K562 (cell line): ENCODE results near the gene YBX1. TPM values are rescaled to one million over a fixed set of nuclear protein-coding genes. Genes with fewer than 3 reads are reported as not detected.

ENCODE experiments used
- CBX3 ChIP-seq, 2 experiments: IDR thresholded peaks; 1 replicate in 1 of 2; 2 replicates in 1 of 2; pipeline ENCODE4 v1.6.1; 2012; ENCODE audit warnings: inconsistent platforms in 2 of 2, low read length in 2 of 2, borderline replicate concordance in 1 of 2, control low read depth in 1 of 2
- HLTF ChIP-seq: fragments of 450-650 bp; IDR thresholded peaks from 2 replicates; pipeline ENCODE4 v1.6.1; 2016
- HNRNPUL1 ChIP-seq: fragments of 200-400 bp; formaldehyde crosslinking; IDR thresholded peaks from 2 replicates; pipeline ENCODE4 v1.6.1; 2017; ENCODE audit warnings: low read length
- KDM5B ChIP-seq: fragments of 200-600 bp; sonication (generic); IDR thresholded peaks from 2 replicates; pipeline ENCODE4 v1.6.1; 2012; ENCODE audit warnings: low read depth, mild to moderate bottlenecking, moderate library complexity, low read length, control low read depth, inconsistent platforms; ENCODE audit not compliant: insufficient replicate concordance
- MXI1 ChIP-seq: IDR thresholded peaks from 2 replicates; pipeline ENCODE4 v1.6.1; 2011; ENCODE audit warnings: low read depth, mild to moderate bottlenecking, improper control_type of control experiment, low read length
- TAF1 ChIP-seq: IDR thresholded peaks from 2 replicates; pipeline ENCODE4 v1.6.1; 2011; ENCODE audit warnings: mild to moderate bottlenecking, low read length, moderate library complexity; ENCODE audit not compliant: insufficient read depth, control insufficient read depth, severe bottlenecking; ENCODE audit errors: extremely low read depth
- ZBTB40 ChIP-seq, 2 experiments: fragments of 450-650 bp in 1 of 2; sonication (generic) in 1 of 2; formaldehyde crosslinking in 1 of 2; IDR thresholded peaks; 2 replicates each; pipeline versions ENCODE4 v1.7.1 to v1.9.0; 2016 to 2022; ENCODE audit warnings: inconsistent platforms in 1 of 2, mild to moderate bottlenecking in 1 of 2, missing genetic modification reagents in 1 of 2
- polyA plus RNA-seq, 8 experiments: library from polyadenylated mRNA; depleted of rRNA in 4 of 8; stranded (reverse) in 5 of 8; unstranded in 3 of 8; fragments of >200 nt; fragmentation: Nextera tagmentation in 2 of 8; fragmentation: Illumina TruSeq in 1 of 8; extraction: Ambion mirVana in 2 of 8; extraction: Trizol in 1 of 8; gene quantifications; 2 replicates each; pipeline versions ENCODE4 v1.2.1 to v1.2.3, GENCODE V29; 2011 to 2014; ENCODE audit warnings: inconsistent platforms in 1 of 8, missing spikeins in 1 of 8
- total RNA-seq, 7 experiments: library from RNA; depleted of rRNA in 6 of 7; stranded (reverse); fragments of >200 nt in 6 of 7; fragmentation: Illumina TruSeq in 2 of 7; extraction: Trizol in 2 of 7; gene quantifications; 2 replicates each; pipeline versions ENCODE4 v1.2.1 to v1.2.3, GENCODE V29; 2011 to 2021; ENCODE audit warnings: low replicate concordance in 1 of 7
- TF ChIP-seq, protein P1 (sequence below): fragments of 450-650 bp; formaldehyde crosslinking; IDR thresholded peaks from 2 replicates; pipeline ENCODE4 v1.4.0; 2022; ENCODE audit warnings: missing genetic modification characterization

The YBX1 gene
- total and polyA plus RNA-seq, 9 of the 15 experiments (the other 6 are each of a cell fraction or from before 2014, with no cell fraction given): 363 to 1,955 (median 1,216) TPM

GRCh38 chr1:42680921-42681683 lies 1.1 kb upstream of the YBX1 start (continued):
- TF ChIP-seq TAF1 (peak; percentile 19), ZBTB40 (IDR thresholded peaks at IDR 0.05) (peak; percentile 15; the same call in 1 of the 2 replicates), ZBTB40 (CRISPR knock-in tag; IDR thresholded peaks at IDR 0.05) (no peak), HLTF (0 out of 2 replicates have a peak, but pooled peaks have one; percentile 13), CBX3 (IDR thresholded peaks at IDR 0.05; ENCODE audit: borderline replicate concordance in 1 of 2, low read length in 2 of 2) (peak in 1 of 2 experiments; percentile 4; a peak in 1 of 3 replicates), HNRNPUL1 (0 out of 2 replicates have a peak, but pooled peaks have one; percentile 29), MXI1 (0 out of 2 replicates have a peak, but pooled peaks have one; percentile 14), KDM5B (peak; percentile 11)
- TF ChIP-seq, protein P1, sequence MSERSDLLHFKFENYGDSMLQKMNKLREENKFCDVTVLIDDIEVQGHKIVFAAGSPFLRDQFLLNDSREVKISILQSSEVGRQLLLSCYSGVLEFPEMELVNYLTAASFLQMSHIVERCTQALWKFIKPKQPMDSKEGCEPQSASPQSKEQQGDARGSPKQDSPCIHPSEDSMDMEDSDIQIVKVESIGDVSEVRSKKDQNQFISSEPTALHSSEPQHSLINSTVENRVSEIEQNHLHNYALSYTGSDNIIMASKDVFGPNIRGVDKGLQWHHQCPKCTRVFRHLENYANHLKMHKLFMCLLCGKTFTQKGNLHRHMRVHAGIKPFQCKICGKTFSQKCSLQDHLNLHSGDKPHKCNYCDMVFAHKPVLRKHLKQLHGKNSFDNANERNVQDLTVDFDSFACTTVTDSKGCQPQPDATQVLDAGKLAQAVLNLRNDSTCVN: no peak
